T-helper 1 cell (primary cell): Measurements from ENCODE around the gene CCDC150.
"Not testable (repeated sequence)": the region's sequence is repeated elsewhere in the genome, so short reads cannot be mapped to it uniquely, and the experiment has no call there.

Source experiments
- DNase-seq, 5 donors: peaks; one replicate each; pipeline ENCODE4 v3.0.0-alpha.2; 2012 to 2020

CCDC150 gene

DNA sequence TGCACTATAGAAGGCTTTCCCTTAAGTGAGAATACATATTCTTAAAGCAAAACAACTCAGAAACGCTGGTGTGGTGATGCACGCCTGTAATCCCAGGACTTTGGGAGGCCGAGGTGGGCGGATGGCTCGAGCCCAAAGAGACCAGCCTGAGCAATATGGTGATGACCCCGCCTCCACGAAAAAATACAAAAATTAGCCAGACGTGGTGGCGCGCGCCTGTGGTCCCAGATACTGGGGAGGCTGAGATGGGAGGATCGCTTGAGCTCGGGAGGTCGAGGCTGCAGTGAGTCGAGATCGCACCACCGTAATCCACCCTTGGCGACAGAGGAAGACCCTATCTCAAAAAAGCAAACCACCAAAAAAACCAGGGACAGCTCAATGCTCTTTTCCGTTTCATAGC, 750 bp upstream of the CCDC150 start:
- DNase-seq: no peak

- DNase-seq: no peak
Measured at GRCh38 chr2:196640031-196640548, 575 bp downstream of the CCDC150 start.

DNA sequence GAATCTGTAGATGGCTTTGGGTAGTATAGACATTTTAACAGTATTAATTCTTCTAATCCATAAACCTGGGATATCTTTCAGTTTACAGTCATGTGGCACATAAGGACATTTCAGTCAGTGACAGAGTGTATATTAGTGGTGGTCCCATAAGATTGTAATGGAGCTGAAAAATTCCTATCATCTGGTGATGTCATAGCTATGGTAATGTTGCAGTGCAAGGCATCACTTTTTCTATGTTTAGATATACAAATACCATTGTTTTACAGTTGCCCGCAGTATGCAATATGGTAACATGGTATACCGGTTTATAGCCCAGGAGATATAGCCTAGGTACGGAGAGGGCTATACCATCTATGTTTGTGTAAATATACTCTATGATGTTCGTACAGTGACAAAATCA, 9.7 kb downstream of the CCDC150 start:
- no peak for DNase-seq

DNA sequence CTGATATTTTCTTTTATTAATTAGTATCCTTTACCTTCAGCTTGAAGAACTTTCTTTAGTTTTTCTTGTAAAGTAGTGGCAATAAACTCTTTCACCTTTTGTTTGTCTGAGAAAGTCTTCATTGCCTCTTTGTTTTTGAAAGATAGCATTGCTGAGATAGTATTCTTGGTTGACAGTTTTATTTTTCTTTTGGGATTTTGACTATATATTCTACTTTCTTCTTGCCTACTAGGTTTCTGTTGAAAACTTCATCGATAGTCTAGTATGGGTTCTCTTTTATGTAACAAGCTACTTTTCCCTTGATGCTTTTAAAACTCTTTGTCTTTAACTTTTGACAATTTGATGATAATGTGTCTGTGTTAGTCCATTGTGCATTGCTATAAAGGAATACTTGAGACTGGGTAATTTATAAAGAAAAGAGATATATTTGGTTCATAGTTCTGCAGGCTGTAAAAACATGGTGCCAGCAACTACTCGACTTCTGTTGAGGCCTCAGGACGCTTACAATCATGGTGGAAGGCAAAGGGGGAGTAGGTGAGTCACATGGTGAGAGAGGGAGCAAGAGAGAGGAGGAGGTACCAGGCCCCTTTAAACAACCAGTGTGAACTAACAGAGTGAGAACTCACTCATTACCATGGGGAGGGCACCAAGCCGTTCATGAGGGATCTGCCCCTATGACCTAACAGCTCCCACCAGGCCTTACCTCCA, 12.0 kb downstream of the CCDC150 start:
- no peak for DNase-seq

DNA sequence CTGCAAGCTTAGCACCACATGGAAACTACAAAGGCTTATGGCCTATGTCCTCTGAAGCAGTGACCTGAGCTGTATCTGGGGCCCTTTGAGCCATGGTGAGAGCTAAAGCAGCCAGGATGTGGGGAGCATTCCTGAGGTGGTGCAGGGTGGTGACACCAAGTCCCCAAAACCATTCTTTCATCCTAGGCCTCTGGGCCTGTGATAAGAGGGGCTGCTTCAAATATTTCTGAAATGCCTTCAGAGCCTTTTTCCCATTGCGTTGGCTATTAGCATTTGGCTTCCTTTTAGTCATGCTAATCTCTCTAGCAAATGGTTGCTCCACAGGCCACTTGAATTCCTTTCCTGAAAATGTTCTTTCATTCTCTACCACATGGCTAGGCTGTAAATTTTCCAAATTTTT, 13.4 kb downstream of the CCDC150 start:
- DNase-seq: no peak

DNA sequence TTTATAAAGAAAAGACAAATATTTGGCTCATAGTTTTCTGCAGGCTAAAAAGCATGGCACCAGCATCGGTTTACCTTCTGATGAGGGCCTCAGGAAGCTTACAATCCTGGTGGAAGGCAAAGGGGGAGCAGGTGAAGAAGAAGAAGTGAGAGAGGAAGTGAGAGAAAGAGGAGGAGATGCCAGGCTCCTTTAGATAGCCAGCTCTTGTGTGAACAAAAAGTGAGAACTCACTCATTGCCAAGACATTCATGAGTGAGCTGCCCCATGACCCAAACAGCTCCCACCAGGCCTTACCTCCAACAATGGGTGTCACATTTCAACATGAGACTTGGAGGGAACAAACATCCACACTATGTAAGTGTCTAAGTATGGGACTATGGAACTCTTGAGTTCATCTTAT, 14.3 kb downstream of the CCDC150 start:
- DNase-seq: no peak

- DNase-seq: no peak
Measured at GRCh38 chr2:196655761-196656160, 16.2 kb downstream of the CCDC150 start.

DNA sequence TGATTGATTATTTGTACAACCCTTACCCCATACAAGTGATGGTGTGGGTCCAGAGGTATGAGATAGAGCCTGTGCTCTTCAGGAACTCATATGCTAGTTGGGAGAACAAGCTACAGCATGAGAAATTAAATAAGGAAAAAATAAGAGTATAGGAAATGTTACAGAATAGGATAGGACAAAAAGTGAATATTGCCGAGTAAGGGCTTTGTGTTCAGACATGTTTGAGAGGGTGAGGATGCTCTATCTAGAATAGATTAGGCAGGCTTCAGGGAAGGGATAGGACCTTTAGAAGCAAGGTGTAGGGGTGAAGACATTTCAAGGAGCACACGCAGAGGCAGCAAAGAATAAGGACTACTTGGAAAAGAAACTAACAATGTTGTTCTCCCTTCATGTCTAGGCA, 17.8 kb downstream of the CCDC150 start:
- DNase-seq: no peak

- no peak for DNase-seq
Measured at GRCh38 chr2:196659844-196660243, 20.3 kb downstream of the CCDC150 start.

DNA sequence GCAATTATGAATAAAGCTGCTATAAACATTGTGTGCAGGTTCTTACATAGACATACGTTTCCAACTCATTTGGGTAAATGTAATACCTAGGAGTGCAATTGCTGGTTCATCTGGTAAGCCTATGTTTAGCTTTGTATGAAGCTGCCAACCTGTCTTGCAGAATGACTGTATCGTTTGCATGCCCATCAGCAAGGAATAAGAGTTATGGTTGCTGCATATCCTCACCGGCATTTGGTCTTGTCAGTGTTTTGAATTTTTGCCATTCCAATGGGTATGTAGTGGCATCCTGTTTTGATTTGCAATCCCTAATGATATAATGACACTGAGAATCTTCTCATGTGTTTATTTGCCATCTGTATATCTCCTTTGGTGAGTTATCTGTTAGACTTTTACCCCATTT, 20.7 kb downstream of the CCDC150 start:
- DNase-seq: no peak

- no peak for DNase-seq
Measured at GRCh38 chr2:196670342-196670741, 30.8 kb downstream of the CCDC150 start.

- DNase-seq: no peak
Measured at GRCh38 chr2:196675963-196676362, 36.4 kb downstream of the CCDC150 start.

GRCh38 chr2:196677404-196677803, 37.9 kb downstream of the CCDC150 start:
- no peak for DNase-seq

DNA sequence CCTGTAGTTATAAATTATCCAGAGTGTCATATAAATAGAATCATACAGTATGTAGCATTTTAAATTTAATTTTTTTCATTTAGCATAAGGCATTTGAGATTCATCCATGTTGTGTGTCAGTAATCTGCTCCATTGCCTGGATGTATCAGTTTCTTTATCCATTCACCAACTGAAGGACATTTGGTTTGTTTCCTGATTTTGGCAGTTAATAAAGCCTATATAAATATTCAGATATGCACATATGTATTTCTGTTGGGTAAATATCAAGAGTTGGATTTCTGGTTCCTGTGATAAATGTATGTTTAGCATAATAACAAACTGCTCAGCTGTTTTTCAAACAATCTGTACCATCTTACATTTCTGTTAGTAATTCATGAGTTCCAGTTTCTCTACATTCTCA, 39.9 kb downstream of the CCDC150 start:
- no peak for DNase-seq

DNA sequence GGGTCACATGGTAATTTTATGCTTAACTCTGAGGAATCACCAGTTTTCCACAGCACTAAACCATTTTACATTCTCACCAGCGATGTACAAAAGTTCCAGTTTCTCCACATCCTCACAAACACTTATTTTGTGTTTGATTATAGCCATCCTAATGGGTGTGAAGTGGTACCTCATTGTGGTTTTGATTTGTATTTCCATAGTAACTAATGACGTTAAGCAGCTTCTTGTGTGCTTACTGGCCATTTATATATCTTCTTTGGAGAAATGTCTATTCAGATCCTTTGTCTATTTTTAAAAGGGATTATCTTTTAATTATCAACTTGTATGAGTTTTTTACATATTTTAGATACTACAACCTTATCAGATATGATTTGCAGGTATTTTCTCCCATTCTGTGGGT, 42.0 kb downstream of the CCDC150 start:
- no peak for DNase-seq

- no peak for DNase-seq
Measured at GRCh38 chr2:196685792-196686191, 46.3 kb downstream of the CCDC150 start.

DNA sequence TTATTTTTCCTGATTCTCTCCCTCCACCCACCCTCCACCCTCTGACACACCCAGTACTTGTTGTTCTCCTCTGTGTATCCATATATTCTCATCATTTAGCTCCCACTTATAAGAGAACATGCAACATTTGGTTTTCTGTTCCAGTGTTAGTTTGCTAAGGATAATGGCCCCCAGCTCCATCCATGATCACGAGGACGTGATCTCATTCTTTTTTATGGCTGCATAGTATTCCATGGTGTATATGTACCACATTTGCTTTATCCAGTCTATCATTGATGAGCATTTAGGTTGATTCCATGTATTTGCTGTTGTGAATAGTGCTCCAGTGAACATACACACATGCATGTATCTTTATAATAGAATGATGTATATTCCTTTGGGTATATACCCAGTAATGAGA, 47.2 kb downstream of the CCDC150 start:
- not testable (repeated sequence) for DNase-seq

DNA sequence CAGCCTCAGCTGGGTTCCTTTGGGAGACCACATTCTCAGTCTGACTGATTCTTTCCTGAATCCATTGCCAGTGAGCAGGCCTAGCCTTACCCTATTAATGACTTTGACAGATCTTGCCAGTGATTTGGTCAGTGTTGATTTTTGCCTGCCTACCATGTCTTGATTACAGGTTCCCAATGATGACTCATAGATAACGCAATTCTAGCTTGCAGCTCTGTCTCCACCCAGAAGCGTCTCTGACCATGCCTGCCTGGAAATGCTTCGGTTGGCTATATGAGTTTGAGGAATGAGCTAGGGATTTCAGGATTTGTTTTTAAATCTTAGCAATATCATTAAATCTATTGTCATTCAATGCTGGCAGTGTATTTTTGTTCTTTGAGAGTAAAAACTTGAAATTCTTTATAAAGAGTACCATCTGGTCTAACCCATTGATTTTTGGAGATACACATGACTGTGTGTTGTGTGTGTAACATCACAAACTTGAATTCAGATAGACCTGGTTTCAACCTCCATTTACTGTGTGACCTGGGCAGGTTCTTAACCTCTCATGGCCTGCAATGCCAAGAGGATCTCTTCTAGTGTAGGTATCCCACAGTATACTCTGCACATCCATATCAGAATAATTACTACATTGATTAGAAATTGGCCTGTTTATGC, 57.0 kb downstream of the CCDC150 start:
- no peak for DNase-seq

GRCh38 chr2:196697825-196698224, 58.3 kb downstream of the CCDC150 start:
- no peak for DNase-seq

GRCh38 chr2:196702641-196703040, 63.1 kb downstream of the CCDC150 start:
- no peak for DNase-seq

GRCh38 chr2:196703695-196704094, 64.2 kb downstream of the CCDC150 start:
- no peak for DNase-seq

DNA sequence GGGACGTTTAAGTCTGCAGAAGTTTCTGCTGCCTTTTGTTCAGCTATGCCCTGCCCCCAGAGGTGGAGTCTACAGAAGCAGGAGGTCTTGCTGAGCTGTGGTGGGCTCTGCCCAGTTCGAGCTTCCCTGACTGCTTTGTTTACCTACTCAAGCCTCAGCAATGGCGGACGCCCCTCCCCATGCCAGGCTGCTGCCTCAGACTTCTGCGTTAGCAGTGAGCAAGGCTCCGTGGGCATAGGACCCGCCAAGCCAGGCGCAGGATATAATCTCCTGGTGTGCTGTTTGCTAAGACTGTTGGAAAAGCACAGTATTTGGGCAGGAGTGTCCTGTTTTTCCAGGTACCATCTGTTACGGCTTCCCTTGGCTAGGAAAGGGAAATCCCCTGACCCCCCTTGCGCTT, 70.5 kb downstream of the CCDC150 start:
- not testable (repeated sequence) for DNase-seq

DNA sequence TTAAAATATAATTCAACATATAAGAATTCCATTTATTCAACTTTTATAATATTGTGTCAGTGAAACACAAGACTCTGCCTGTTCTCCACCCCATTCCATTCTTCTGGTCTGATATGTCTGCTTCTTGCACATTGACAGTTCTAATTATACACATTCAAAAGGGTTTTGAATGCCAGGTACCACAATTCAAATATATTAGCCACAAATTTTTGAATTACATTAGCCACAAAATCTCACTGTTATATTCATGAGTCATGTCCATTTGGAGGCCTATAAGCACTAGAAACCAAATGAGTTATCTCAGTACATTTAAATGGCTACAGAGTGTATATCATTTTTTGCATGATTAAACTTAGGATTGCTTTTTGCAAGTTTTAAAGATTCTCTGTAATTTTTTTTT, 72.1 kb downstream of the CCDC150 start:
- no peak for DNase-seq

DNA sequence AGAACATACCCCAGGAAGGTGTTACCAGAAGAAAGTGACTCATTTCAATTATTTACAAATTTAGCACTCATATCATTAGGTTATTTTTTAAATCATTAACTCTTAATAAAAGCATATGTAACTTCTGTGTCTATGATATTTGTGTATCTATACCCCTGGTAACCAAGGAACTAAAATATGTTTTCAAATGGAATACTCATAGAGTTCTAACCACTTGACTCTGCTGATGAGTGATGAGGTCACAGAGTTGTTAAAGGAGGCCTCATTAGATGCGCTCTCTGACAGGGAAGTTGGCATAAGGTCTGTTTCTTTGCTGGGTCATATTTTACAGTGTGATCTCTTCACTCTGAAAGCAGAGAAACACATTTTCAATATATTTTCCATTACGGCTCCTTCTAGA, 73.4 kb downstream of the CCDC150 start:
- no peak for DNase-seq
